GM12875 (cell line): ENCODE measurements around the gene ATOSA.

Experiments
- H3K4me3 ChIP-seq: one replicate; pipeline ENCODE4 v1.5.1; 2011; ENCODE audit warnings: low read depth, low read length, control low read depth
- TF ChIP-seq, protein P1 (sequence below): IDR thresholded peaks from 2 replicates; pipeline ENCODE4 v1.5.1; 2011; ENCODE audit warnings: low read depth, mild to moderate bottlenecking, control low read depth, inconsistent platforms, low read length, moderate library complexity, borderline replicate concordance; ENCODE audit not compliant: insufficient read depth

ATOSA gene

DNA sequence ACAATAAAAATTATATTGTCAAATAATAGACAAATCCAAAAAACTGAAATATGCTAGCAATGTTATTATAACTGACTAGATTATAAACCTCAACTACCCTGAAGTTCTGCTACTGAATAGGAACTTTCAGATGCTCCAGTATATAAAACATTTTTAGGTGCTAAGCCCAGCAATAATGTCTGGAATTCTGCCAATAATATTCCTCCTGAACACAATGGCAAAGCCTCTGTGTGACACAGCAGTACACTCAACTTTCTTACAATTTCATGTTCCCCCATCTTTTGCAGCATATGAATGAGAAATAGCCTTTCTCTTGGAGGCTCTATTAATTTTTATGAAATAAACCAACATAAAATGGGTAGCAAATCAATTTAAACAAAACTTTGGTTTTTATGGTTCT, 29.5 kb downstream of the ATOSA start:
- no peak overlapping the region for H3K4me3 ChIP-seq
- TF ChIP-seq, protein P1, sequence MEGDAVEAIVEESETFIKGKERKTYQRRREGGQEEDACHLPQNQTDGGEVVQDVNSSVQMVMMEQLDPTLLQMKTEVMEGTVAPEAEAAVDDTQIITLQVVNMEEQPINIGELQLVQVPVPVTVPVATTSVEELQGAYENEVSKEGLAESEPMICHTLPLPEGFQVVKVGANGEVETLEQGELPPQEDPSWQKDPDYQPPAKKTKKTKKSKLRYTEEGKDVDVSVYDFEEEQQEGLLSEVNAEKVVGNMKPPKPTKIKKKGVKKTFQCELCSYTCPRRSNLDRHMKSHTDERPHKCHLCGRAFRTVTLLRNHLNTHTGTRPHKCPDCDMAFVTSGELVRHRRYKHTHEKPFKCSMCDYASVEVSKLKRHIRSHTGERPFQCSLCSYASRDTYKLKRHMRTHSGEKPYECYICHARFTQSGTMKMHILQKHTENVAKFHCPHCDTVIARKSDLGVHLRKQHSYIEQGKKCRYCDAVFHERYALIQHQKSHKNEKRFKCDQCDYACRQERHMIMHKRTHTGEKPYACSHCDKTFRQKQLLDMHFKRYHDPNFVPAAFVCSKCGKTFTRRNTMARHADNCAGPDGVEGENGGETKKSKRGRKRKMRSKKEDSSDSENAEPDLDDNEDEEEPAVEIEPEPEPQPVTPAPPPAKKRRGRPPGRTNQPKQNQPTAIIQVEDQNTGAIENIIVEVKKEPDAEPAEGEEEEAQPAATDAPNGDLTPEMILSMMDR, result no peak

DNA sequence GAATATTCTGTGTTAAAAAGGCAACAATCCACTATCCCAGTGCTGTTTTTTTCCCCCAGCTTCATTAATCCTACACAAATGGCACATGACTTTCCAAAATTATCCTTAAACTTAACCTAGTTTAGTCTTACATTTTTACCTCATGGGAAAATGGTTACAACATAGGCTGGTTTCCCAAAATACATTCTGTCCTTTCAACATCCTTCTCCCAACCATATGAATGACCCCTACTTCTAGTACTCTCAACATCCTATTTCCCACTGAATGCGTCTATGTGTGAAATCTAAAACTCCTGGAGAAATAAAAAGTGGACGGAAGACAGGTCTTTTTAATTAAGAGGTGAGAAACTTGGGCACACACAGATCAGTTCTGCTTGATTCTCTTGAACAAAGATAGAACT, 33.3 kb downstream of the ATOSA start:
- no peak overlapping the region for H3K4me3 ChIP-seq
- TF ChIP-seq, protein P1, result no peak

DNA sequence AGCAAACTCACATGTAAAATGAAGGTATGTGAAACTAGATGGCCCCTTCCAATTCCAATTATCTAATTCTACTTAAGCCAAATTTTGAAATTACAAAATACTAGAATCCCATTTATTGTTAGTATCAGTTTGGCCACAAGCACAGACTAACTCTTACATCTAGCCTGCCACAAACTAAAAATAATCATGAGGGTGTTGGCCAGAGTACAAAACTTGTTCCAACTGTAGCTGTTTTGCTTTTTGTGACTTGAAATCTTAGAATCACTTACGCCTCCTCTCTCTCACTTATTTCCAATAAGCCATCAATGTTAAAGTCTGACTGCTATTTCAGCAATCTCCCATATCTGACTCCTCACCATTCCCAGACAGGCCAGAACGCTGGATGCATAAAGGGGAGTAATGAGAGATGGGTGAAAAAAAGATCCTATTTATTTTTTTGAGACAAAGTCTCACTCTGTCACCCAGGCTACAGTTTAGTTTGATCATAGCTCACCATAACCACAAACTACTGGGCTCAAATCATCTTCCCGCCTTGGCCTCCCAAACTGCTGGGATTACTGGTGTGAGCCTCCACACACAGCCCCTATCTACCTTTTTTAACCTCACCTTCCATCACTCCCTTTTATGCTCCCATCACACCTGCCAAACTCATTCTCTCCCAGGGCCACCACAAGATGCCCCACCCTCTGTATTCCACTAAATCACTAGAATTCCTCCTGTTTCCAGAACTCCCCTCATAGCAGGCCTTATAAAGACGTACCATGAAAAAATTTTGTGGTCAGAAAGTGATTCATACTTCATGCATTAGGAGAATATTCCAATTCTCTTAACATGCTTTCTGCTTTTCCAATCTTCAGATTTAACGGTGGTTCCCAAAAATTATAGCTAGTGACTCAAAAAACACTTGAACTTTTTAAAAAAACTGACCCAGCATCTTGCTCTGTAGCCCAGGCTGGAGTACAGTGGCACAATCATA, 36.5 kb downstream of the ATOSA start:
- H3K4me3 ChIP-seq, result no peak overlapping the region
- TF ChIP-seq, protein P1, result no peak

DNA sequence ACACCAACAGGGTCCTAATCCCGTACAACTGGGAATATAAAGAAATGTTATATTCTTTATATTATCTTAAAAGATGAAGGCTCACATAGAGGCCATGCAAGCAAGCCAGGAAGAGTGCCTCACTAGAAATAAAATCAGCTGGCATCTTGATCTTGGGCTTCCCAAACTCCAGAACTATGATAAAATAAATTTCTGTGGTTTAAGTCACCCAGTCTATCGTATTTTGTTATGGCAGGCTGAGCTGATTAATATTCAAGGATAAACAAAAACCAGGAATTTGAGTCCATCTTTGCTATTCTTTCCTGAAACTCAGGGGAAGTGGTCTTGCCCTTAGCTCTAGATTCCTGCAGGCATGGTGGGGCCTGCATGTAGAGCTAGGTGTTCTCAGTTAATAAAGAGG, 42.7 kb downstream of the ATOSA start:
- H3K4me3 ChIP-seq, result no peak overlapping the region

DNA sequence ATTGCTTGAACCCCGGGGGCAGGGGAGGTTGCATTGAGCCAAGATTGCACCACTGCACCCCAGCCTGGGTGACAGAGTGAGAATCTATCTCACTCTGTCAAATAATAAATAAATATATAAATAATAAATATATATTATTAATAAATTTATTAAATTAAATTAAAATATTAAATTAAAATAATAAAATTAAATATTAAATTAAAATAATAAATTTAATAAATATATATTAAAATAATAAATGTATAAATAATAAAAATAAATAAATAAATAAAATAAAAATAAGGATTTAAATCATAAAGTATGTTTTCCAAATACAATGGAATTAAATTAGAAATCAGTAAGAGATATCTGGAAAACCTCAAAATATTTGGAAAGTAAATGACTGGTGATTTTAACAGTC, 43.3 kb downstream of the ATOSA start:
- H3K4me3 ChIP-seq, result no peak overlapping the region
- TF ChIP-seq, protein P1, result no peak

More for the DNA sequence above, 42.7 kb downstream of the ATOSA start:
- TF ChIP-seq, protein P1, result no peak
